ENCODE results near the gene MIB1. TPM values are rescaled to one million over a fixed set of nuclear protein-coding genes. Genes with fewer than 3 reads are reported as not detected.

Gene MIB1
- total RNA-seq, 1 experiment from 2014 or later: 48.8 TPM

DNA sequence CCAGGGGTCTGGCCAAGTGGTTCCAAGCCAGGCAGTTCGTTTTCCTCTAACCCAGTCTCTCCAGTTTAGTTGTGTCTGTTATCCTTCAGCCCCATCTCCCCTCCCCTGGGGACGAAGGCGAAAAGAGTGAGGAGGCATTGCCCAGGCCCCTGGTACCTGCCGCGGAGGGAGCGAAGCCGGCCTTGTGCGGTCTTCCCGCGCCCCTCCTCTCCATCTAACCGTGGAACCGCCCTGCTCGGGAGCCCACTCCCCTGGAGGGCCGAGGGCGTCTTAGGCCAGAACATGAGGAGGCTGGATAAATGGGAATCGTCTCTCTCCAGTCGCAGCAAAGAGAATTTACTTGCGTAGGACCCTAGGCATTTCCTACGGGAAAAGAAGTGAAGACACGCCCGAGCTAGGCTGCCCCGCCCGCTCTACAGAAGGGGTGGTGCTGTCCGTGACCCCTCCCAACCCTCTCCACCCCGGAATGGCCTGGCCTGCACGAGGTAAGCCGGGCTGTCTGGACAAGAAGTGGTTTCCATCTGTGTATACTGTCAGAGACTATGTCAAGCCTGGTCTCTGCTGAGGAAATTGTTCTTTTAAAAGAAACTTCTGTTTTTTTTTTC is 156.2 kb downstream of the MIB1 start:
- no peaks in the 10 kb centered on the region for H3K79me2 ChIP-seq (ENCODE audit: insufficient read depth, low read length)
- no peak overlapping the region for H4K8ac ChIP-seq (replicated peaks; ENCODE audit: insufficient read length, low read depth, low read length)
- H2BK20ac ChIP-seq (ENCODE audit: low read depth, low read length, poor library complexity, severe bottlenecking): no peak overlapping the region
- no peak overlapping the region for H2BK120ac ChIP-seq (ENCODE audit: low read depth, low read length, poor library complexity, severe bottlenecking)
- H3K27ac ChIP-seq (ENCODE audit: insufficient read length, low read depth, low read length): no peak overlapping the region
- H3K9me3 ChIP-seq (ENCODE audit: control insufficient read depth, low read depth, low read length): no peaks in the 10 kb centered on the region
- peak; percentile 51 for DNase-seq
- H3K9ac ChIP-seq (ENCODE audit: extremely low read depth, insufficient read length, low read length): no peak overlapping the region
- H2BK5ac ChIP-seq (ENCODE audit: insufficient read length, low read length): no peak overlapping the region
- Mint-ChIP-seq H3K4me3 (no peak overlapping the region), H3K4me1 (0 out of 4 replicates have a peak, but pooled peaks cover 2% of the 10 kb centered on the region in 2 experiments), H3K36me3 (ENCODE audit: insufficient read depth in 1 of 3, low read depth in 3 of 3) (no peaks in the 10 kb centered on the region; a peak in 1 of 7 replicates), H3K9me3 (no peaks in the 10 kb centered on the region), H3K27me3 (ENCODE audit: low read depth) (peaks cover 18% of the 10 kb centered on the region), H3K27ac (no peak overlapping the region)
- H3K79me1 ChIP-seq (ENCODE audit: insufficient read depth, low read depth, low read length, poor library complexity, severe bottlenecking): no peaks in the 10 kb centered on the region
- WGBS (ENCODE audit: extremely low coverage, insufficient read length, low lambda C conversion rate): no CpG with 5 or more reads among the region's 27 CpGs
- no peak overlapping the region for H3K23ac ChIP-seq (ENCODE audit: insufficient read length, low read depth, low read length)
- no peak overlapping the region for H2BK15ac ChIP-seq (ENCODE audit: low read depth, low read length)
- no peak overlapping the region for H3T11ph ChIP-seq (ENCODE audit: low read length)
- TF ChIP-seq, protein P1, sequence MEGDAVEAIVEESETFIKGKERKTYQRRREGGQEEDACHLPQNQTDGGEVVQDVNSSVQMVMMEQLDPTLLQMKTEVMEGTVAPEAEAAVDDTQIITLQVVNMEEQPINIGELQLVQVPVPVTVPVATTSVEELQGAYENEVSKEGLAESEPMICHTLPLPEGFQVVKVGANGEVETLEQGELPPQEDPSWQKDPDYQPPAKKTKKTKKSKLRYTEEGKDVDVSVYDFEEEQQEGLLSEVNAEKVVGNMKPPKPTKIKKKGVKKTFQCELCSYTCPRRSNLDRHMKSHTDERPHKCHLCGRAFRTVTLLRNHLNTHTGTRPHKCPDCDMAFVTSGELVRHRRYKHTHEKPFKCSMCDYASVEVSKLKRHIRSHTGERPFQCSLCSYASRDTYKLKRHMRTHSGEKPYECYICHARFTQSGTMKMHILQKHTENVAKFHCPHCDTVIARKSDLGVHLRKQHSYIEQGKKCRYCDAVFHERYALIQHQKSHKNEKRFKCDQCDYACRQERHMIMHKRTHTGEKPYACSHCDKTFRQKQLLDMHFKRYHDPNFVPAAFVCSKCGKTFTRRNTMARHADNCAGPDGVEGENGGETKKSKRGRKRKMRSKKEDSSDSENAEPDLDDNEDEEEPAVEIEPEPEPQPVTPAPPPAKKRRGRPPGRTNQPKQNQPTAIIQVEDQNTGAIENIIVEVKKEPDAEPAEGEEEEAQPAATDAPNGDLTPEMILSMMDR (conservative IDR thresholded peaks at IDR 0.05): no peak
- H3K56ac ChIP-seq (ENCODE audit: insufficient read length, low read depth, low read length): no peak overlapping the region
- H3K23me2 ChIP-seq (ENCODE audit: insufficient read length, low read depth, low read length, poor library complexity, severe bottlenecking): no peaks in the 10 kb centered on the region
- H2AK5ac ChIP-seq (ENCODE audit: insufficient read length, low read length): no peak overlapping the region
- H2AFZ ChIP-seq (ENCODE audit: low read length): no peak overlapping the region
- no peak overlapping the region for H4K91ac ChIP-seq (ENCODE audit: insufficient read length, low read depth, low read length)
- H3K4me2 ChIP-seq (ENCODE audit: insufficient read depth, insufficient read length, low read length): no peak overlapping the region
- no peak overlapping the region for H4K5ac ChIP-seq (ENCODE audit: insufficient read length, low read depth, low read length)
- no peak overlapping the region for H2BK12ac ChIP-seq (ENCODE audit: insufficient read length, low read depth, low read length)
- no peak overlapping the region for H3K14ac ChIP-seq (ENCODE audit: insufficient read depth, low read length)
- no peak overlapping the region for H3K4ac ChIP-seq (ENCODE audit: low read depth, low read length)
- no peaks in the 10 kb centered on the region for H3K4me1 ChIP-seq (ENCODE audit: insufficient read depth, low read length)
- H4K20me1 ChIP-seq (ENCODE audit: control insufficient read depth, insufficient read depth, insufficient read length): no peaks in the 10 kb centered on the region
- no peak overlapping the region for H3K18ac ChIP-seq (ENCODE audit: insufficient read length, low read depth, low read length)
- H3K27me3 ChIP-seq (ENCODE audit: insufficient read depth, low read length): no peaks in the 10 kb centered on the region

Data from H9 (cell line).